H1 (cell line): ENCODE results near the gene SLC39A7.

Experiments
- E2F6 ChIP-seq: IDR thresholded peaks from 2 replicates; pipeline ENCODE4 v1.6.1; 2012; ENCODE audit warnings: inconsistent platforms
- EZH2 ChIP-seq: fragments of 200-600 bp; sonication (generic); IDR thresholded peaks from 2 replicates; pipeline ENCODE4 v1.7.1; 2012; ENCODE audit warnings: low read depth, mild to moderate bottlenecking, moderate library complexity, low read length, inconsistent platforms; ENCODE audit not compliant: severe bottlenecking
- RFX5 ChIP-seq: IDR thresholded peaks from 2 replicates; pipeline ENCODE4 v1.6.1; 2011; ENCODE audit warnings: low read depth, low read length, improper control_type of control experiment, borderline replicate concordance
- SUZ12 ChIP-seq: fragments of 200-600 bp; sonication (generic); IDR thresholded peaks from 2 replicates; pipeline ENCODE4 v1.6.1; 2012; ENCODE audit warnings: mild to moderate bottlenecking, inconsistent platforms, low read length, moderate library complexity, mixed read lengths
- TF ChIP-seq, protein P1 (sequence below), 3 experiments: IDR thresholded peaks; 1 replicate in 2 of 3; 2 replicates in 1 of 3; pipeline versions ENCODE4 v1.5.1 to v1.6.1; 2011; ENCODE audit warnings: low read length in 3 of 3, mild to moderate bottlenecking in 3 of 3, inconsistent platforms in 2 of 3, low read depth in 1 of 3, moderate library complexity in 1 of 3; ENCODE audit not compliant: insufficient read depth in 1 of 3; ENCODE audit errors: control extremely low read depth in 1 of 3

- TF ChIP-seq, protein P1, sequence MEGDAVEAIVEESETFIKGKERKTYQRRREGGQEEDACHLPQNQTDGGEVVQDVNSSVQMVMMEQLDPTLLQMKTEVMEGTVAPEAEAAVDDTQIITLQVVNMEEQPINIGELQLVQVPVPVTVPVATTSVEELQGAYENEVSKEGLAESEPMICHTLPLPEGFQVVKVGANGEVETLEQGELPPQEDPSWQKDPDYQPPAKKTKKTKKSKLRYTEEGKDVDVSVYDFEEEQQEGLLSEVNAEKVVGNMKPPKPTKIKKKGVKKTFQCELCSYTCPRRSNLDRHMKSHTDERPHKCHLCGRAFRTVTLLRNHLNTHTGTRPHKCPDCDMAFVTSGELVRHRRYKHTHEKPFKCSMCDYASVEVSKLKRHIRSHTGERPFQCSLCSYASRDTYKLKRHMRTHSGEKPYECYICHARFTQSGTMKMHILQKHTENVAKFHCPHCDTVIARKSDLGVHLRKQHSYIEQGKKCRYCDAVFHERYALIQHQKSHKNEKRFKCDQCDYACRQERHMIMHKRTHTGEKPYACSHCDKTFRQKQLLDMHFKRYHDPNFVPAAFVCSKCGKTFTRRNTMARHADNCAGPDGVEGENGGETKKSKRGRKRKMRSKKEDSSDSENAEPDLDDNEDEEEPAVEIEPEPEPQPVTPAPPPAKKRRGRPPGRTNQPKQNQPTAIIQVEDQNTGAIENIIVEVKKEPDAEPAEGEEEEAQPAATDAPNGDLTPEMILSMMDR (IDR thresholded peaks at IDR 0.05; ENCODE audit: control extremely low read depth in 1 of 3, insufficient read depth in 1 of 3, low read depth in 1 of 3, low read length in 3 of 3): no peak
- TF ChIP-seq RFX5: no peak
- TF ChIP-seq EZH2: no peak
- TF ChIP-seq E2F6: no peak
- TF ChIP-seq SUZ12: no peak
These were observed 35.8 kb upstream of the SLC39A7 start for GRCh38 chr6:33164665-33165373.
